GM19455 (cell line): ENCODE data around the gene ADORA1.

ENCODE experiments used
- ATAC-seq: cut with Tn5 transposase; IDR thresholded peaks from one replicate; pipeline ENCODE4 v1.9.1; 2021; ENCODE audit not compliant: unreplicated experiment

Gene ADORA1

DNA sequence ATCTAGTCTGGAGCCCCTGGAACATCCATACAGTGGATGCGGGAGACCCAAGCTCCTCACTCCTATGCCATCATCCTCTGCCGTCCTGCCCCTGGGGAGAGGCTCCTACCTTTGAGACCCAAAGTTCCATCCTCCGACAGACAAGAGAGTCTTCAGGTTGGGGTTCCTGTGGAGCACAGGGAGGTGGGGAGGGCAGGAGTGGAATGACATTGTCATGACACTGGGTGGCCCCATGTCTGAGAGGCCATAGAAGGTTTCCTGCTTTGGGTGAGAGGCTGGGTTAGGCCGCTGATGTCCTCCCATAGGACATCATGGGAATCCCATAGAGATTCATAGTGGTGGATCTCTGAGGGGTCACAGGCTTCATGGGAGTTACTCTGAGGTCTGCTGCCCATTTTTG, 56.9 kb downstream of the ADORA1 start:
- no peak for ATAC-seq

DNA sequence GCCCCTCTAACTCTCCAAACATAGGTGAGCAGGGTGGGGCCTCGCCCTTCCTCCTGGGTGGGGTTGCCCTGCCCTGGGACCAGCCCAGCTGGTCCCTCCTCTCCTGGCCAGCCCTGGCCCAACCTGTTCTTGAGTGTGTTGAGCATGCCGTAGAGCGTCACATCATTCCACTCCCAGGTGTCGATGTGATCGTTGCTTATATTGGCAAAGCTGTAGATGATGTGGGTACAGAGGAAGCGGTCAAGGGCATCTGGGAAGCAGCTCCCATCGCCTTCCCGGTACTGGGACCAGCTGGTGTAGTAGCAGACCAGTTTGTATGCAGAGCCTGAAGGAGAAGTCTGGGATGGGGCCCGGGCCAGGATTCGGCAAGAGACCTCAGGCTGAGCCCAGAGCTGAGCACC, 57.5 kb downstream of the ADORA1 start:
- no peak for ATAC-seq

DNA sequence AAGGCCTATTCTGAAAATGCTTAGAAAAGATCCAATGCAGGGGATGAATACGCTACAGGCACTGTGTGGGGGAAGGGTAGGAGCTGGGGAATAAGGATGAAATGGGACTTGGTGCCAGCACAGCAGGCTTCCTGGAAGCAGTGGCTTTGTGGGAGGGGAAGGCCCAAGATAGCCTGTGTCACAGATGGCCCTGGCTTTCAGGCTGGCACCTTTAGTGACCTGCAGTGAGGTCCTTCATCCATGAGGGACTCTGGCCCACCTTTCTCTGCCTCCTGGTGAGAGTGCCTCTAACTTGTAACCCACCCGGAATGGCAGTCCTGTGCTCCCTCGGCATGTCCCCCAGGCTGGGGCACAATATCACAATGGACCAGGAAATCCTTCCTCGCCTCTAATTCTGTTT, 58.1 kb downstream of the ADORA1 start:
- no peak for ATAC-seq

DNA sequence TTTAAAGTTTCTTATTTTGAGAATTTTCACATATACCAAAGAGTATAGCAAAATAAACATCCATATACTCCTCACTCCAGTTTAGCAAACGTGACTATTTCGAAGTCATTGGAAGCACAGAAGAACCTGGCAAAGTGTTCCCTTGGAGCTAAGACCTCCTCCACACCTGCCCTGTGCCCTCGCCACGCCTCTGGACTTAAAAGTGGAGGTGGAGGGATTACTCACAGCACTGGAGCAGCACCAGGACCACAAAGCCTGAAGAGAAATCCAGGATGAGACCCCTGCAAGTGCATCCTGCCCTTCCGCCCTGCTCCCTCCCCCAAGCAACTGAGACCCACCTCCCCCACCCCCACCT, 58.5 kb downstream of the ADORA1 start:
- no peak for ATAC-seq

DNA sequence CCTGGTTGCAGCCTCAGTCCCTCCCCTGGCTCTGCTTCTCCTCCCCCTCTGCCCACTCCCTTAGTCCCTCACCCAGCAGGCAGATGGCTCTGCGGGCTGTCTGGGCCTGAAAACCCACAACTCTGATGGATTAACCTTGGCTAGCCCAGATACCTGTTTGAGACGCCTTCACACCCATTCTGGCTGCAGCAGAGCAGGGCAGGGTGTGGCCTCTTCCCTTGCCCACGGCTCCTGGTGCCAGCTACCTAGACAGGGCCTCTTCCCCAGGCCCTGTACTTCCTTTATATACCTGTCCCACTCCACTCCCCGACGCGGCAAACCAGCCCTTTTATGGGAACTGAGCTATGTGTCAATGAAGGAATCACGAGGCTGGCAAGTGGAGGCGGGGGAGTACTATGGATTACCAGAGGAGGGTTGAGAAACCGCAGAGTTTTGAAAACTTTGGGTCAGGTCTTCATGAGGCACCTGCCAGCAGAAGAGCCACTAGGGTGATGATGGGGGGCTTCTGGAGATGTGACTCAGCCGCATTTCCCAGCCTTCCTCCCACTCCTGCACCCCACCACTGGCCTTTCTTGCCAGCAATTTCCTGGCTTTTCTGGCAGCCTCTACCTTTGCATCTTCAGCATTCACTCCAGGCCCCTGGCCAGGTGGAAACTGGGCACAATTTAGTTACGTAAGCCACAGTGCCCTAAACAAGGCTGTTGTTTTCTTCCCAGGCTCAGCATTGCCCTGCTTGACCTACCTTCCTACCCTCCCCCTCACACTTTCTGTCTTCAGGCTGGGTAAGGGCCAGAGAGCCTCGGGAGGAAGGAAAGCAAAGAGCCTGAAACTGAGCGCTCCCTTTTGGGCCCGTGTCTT, 59.1 kb downstream of the ADORA1 start, which contains the start of gene CHI3L1:
TSS of gene CHI3L1 (minus strand) at position 259 of the 858 bp plus-strand sequence. CDS start at position 178, 81 bp downstream.
- no peak for ATAC-seq

DNA sequence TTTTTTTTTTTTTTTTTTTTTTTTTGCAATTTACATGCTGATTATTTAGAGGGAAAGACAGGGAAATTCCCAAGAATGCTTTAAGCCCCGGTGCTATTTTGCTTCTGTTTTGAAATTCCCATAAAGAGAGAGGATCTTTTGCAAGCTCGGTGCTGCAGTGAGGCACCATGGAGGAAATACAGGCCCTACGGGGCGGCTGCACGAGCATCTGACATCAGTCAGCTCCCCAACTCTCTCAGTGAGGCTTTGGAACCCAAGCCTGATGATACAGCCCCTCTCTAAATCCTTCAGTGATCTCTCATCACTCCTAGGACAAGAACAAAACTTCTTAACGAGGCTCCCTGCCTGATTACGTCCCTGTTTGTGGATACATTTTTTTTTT, 59.8 kb downstream of the ADORA1 start:
- ATAC-seq, result no peak

DNA sequence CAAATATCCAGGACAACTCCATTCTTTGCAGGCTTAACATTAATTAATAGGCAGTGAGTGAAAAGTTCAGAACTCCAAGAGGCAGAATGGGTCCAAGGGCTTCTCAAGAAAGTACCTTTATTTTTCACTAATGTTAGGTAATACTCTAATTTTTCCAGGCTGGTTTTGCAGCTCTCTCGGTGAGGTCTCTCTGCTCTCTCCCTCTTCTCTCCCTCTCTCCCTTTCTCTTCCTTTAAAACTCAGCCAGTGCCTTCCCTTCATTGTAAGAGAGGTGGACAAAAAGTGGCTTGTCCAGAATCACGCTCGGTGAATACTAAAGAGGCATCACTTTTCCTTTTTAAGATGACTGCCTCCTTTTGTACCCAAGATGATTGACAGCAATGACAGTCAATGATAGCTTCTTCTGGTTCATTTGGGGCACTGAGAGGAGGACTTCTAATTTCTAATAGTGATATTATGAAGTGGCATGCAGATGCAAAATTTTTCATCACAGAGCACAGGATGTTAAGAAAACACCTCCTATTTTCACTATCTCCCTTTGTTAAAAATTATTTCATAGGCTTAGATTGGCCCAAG, 60.3 kb downstream of the ADORA1 start:
- ATAC-seq, result no peak

DNA sequence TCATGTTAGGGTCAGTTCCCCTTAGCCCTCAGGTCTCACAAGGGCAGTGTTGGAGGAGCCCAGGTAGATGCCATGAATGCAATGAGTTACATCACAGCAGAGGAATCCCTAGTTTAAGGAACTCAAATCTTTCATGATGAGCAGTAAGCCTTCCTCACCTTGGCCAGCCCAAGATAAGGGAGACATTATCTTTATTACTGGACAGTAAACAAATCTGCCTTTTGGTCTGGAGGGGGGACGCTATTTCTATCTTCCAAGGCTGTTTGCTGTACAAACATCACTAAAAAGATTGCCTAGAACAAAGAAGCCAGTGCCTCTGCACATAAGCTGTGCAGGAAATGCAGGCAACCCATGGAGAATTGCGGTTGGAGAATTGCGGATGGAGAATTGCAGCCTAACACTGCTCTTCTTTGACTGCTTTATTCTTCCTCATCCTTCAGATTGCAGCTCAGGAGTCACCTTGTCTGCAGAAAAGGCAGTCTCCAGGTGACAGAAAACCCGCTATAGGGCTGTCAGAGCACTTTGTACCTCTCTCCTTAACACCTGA, 61.2 kb downstream of the ADORA1 start:
- no peak for ATAC-seq

DNA sequence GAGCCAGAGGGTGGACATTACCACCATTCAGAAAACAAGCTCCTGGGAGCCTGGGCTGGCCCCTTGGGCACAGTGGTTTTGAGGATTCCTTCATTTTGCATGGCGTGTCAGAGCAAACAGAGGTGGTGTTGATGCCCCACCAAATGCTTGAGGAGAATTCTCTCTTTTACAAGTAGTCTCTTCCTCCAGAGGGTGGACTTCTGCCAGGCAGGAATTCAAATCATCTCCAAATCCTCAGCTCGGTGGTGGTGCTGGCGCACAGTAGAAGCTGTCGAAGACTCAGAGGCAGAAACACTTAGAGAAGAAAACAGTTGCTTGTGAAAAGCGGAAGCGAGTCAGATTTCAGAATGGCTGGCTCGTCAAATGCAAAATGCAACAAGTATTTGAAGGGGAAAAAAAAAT, 62.4 kb downstream of the ADORA1 start:
- ATAC-seq, result no peak

DNA sequence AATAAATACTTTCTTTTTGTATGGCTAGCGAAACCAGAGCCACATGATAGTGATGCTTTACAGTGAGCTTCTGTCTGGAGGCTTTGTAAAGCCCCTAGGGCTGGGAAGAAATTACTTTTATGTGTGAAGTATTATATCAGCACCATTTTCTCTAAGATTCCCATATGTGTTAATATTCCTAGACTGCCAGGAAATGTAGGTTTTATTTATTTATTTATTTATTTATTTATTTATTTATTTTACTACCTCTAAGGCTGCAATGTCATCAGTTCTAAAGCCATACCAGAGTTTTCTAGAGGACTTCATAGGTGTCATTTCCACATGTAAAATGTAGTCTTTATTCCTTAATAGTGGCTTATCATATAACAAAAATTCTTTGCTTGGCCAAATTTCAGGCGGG, 63.4 kb downstream of the ADORA1 start:
- ATAC-seq, result no peak

DNA sequence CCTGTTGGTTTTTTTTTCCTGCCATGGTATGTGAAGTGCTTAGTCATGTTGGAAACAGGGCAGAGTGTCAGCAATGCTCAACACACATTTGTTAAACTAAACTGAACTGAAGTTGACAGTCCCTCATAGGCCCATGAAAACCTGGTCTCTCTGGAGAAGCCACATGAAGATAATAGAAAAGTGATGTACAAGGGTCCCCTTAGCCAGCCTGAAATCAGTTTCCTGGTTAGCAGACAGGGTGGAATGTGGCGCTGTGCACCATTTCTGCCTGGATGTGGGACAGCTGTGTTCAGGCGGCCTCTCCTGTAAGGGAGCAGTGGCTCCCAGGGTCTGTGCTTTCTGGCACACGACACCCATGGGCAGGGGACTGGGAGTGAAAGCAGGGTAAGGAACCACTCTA, 68.8 kb downstream of the ADORA1 start:
- no peak for ATAC-seq

DNA sequence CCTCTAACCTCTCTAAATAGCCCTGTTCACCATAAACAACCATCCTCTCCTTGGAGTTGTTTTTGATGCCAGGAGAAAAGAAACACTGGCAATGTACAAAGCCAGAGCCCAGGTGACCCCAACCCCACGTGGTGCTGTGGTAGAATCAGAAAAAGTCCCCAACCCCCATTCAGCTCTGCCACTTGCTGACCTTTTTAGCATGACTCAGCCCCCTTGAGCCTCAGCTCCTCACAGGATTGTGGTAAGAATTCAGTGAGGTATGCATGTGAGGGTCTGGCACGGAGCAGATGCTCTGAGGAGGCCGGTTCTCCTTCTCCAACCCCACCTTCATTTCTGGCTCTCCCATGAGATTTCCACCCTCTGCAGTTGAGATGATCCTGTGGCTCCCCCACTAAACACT, 70.1 kb downstream of the ADORA1 start:
- no peak for ATAC-seq

DNA sequence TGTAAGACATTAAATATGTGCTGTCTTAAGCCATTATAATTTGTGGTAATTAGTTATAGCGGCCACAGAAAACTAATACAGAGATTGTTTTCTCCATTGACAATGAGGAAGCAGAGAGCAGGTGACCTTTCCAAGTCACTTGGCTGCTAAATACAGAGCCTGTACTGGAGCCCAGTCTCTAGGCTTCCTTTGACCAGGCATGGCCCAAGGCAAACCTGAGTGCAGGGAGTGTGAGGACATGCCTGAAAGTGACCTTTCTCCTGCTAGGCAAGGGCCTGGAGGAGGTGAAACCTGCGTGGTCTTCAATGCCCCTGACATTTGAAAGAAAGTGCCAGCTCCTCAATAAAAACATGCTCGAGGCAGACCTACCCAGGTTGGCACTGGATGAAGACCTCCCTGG, 71.5 kb downstream of the ADORA1 start:
- ATAC-seq, result no peak

DNA sequence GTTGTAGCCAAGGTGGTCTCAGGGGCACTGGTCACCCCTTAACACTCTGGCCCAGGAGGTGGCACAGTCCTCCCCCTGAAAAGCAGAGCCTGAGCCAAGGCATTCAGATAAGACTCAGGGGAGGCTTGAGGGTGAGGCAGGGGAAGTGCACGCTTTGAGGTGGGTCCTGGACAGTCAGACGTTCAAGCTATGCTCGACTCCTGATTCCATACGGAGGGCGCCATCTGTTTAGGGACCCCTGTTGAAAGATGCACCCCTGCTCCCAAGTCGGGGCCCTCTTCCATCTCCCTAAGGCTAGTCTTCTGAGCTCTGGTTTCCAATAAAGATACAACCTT, 71.9 kb downstream of the ADORA1 start:
- ATAC-seq, result no peak

DNA sequence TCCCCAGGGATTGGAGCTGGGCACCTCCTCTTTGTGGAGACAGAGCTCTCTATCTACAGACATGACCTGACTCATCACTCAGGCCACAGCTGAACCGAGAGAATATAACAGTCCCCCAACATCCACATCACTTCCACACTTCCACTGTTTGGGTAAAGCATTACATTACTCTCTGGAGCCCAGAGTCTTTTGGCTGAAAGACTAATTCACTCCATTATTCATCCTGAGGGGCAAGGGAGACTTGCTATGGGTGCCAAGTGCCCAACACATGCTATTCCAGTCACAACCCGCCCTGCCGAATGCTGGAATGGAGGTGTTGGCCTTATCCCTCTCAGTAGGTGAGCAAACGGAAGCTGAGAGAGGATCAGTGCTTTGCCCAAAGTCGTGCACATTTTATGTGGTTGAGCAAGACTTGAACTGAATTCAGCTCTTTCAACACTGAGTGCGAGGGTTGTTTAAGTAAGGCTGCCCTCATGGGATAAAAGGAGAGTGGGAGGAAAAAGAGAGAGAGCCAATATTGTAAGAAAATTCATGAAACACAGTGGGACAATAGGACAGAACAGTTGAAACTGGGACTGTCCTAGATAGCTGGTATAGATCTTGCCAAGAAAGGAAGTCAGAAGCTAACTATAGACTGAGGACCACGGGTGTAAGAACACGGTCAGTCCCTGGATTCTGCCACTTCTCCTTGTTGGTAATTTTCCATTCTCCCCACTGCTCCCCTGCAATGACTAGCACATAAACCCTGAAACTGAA, 72.5 kb downstream of the ADORA1 start:
- ATAC-seq, result no peak

DNA sequence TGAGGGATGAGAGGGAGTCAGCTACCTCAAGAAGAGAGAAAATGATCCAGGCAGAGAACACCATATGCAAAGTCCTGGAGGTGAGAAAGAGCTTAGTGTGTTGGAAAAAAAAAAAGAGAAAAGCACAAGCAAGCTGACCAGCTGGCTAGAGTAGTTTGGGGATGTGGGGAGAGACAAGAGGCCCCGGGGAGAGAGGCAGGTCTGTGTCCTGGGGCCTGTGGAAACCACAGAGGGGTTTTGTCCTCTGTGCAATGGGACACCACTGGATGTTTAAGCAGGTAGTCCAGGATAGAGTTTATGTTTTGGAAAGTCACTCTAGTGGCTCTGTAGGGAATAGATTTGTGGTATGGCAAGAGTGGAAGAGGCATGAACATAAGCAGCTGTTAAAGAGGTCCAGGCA, 73.4 kb downstream of the ADORA1 start:
- no peak for ATAC-seq

DNA sequence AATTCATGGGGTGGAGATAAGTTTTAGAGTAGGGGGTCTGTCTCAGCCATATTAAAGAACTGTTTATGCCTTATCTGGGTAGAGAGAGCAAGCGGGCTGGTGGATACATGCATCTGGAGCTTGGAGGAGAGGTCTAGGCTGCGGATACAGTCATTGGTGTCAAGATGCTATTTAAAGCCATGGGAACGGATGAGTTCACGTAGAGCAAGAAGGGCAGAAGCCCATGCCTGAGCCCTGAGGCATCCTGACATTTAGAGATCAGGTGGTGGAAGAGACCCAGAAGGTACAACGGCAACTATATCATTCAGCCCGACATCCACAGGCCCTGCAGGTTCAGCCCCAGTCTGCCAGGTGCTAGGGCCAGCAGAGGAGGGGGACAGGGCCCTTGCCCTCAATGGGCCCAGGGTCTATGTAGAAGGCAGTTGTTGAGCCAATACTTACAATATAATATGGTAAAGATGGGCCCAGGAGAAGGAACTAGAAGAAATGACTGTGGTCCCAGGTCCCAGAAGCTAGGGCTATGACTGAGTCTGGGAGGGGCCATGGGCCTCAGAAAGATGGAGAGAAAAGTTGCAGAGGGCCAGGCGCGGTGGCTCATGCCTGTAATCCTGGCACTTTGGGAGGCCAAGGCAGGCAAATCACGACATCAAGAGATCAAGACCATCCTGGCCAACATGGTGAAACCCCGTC, 74.1 kb downstream of the ADORA1 start:
- ATAC-seq, result no peak

DNA sequence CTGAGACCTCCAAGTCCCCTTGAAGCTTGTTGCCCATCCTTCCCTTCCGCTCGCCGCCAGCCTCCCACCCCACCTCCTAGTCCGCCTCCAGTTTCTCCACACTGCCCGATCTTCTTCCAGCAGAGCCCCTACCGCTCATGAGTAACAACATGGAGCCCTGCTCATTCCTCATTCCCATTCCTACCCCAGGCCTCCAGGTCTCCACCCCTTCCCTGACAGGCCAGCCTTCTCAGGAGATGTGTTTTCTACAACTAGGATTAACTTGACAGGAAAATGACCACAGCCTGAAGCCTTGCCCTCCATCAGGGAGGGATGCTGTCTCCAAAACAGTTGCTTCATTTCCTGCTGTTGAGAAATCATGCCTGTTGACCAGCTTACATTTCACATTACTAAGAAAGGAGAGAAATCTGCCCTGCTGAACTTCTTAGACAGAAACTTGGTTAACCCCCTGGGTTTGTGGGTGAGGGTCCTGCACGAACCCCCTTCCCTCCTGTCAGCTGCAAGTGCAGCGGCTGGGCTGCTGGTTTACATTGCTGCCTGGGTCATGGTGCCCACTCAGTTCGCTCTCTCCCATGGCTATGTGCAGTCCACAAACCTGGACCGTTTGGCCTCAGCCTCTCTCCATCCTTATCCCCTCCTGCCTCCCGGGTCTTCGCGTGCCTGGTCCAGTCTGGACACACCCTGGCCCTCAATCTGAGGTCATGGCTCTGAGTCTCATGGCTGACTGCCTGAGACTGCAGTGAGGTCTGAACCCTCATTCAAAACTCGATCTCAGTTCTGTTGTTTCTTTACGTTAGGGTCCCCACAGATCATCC, 75.1 kb downstream of the ADORA1 start:
- no peak for ATAC-seq

DNA sequence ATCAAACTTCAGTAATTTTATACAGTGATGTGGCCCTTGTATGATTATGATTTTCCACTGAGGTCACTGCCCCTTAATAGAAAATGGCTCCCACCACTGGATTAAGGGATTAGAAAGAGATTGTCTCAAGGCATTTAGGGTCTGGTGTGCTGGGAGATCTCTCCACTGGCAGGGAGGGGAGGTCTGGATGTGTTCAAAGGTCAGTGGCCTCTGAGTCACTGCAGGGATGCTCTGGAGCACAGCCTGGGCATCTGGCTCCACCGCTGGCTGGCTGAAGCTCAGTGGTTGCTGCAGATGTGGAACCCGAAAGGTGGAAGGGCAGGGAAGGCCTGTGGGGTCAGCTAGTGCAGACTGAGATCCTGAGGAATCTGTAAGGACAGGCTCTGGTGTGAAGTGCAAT, 77.2 kb downstream of the ADORA1 start:
- no peak for ATAC-seq

DNA sequence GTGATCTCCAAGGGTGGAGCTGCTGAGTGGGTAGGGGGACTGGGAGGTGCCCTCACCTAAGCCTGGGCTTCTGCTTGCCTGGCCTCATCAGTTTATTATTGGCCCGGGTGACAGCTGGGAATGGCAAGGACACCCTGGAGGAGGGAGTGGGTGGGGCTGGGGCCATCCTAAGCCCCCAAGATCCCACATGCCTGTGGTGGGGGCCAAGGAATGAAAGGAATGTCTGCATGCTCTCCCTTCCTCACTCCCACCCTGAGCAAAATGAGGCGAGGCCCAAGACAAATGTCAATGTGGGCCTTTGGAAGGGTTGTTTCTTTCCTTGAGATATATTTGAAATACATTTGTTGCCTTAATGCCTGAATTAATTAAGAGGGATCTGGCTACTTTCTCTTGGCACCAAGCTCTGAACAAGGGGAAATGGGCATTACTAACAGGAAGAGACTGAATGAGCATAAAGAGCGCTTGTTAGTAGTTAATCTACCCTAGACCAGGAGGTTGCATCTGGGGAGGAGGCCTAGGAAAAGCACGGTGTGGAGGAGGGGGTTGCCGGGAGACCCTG, 78.7 kb downstream of the ADORA1 start:
- ATAC-seq, result no peak
